ENCODE measurements around the gene MGRN1. TPM values are rescaled to one million over a fixed set of nuclear protein-coding genes. Genes with fewer than 3 reads are reported as not detected.
A peak's percentile ranks its signal among the peaks of the same experiment; 100 is the strongest.

Gene MGRN1
- total and polyA plus RNA-seq, 9 donors, result 21.5 to 94.2 (median 61.1) TPM

- Histone ChIP-seq H3K27ac (no peak overlapping the region), H3K36me3 (no peaks in the 10 kb centered on the region), H3K4me3 (no peak overlapping the region), H3K27me3 (no peaks in the 10 kb centered on the region), H3K9me3 (no peaks in the 10 kb centered on the region), H3K4me1 (ENCODE audit: insufficient read depth) (peaks cover 5% of the 10 kb centered on the region)
- TF ChIP-seq, protein P1, sequence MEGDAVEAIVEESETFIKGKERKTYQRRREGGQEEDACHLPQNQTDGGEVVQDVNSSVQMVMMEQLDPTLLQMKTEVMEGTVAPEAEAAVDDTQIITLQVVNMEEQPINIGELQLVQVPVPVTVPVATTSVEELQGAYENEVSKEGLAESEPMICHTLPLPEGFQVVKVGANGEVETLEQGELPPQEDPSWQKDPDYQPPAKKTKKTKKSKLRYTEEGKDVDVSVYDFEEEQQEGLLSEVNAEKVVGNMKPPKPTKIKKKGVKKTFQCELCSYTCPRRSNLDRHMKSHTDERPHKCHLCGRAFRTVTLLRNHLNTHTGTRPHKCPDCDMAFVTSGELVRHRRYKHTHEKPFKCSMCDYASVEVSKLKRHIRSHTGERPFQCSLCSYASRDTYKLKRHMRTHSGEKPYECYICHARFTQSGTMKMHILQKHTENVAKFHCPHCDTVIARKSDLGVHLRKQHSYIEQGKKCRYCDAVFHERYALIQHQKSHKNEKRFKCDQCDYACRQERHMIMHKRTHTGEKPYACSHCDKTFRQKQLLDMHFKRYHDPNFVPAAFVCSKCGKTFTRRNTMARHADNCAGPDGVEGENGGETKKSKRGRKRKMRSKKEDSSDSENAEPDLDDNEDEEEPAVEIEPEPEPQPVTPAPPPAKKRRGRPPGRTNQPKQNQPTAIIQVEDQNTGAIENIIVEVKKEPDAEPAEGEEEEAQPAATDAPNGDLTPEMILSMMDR (IDR thresholded peaks at IDR 0.05), result no peak
- no peak for TF ChIP-seq POLR2A (IDR thresholded peaks at IDR 0.05)
- no peak for TF ChIP-seq EP300 (IDR thresholded peaks at IDR 0.05)
- intact Hi-C loops (cut with DNase I), result no loop called here
- peak in 2 of 5 donors; percentile 38 to 63 for DNase-seq
- 52 to 67% (median 59%) methylated on average over 11 of the region's 11 CpGs for WGBS, 3 donors
Observed at GRCh38 chr16:4676831-4677230, 52.2 kb downstream of the MGRN1 start.

DNA sequence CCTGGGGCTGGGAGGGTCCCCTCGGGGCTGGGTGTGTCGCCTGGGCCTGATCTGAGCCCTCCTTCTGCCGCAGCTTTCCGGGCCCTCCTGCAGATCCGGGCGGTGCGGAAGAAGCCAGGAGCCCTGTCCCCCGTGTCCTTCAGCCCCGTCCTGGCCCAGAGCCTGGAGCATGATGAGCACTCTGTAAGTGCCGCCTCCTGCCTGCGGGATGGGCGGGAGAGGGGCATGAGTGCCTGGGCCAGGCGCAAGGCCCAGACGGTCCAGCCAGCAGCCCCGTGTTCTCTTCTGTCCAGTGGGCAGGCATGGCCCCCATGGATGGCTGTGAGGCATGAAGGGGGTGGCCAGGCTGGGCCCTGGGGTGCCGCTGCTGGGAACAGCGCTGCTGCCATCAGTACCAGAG, 52.8 kb downstream of the MGRN1 start:
- intact Hi-C loops (cut with DNase I), result no loop called here
- 71 to 82% (median 80%) methylated on average over 17 of the region's 17 CpGs for WGBS, 3 donors
- Histone ChIP-seq H3K36me3 (no peaks in the 10 kb centered on the region), H3K9me3 (no peaks in the 10 kb centered on the region), H3K27ac (no peak overlapping the region), H3K4me3 (no peak overlapping the region), H3K4me1 (ENCODE audit: insufficient read depth) (peaks cover 5% of the 10 kb centered on the region), H3K27me3 (no peaks in the 10 kb centered on the region)
- TF ChIP-seq POLR2A (IDR thresholded peaks at IDR 0.05) (no peak), EP300 (IDR thresholded peaks at IDR 0.05) (no peak)
- TF ChIP-seq, protein P1 (IDR thresholded peaks at IDR 0.05), result no peak
- peak in 2 of 5 donors; percentile 41 to 51 for DNase-seq

DNA sequence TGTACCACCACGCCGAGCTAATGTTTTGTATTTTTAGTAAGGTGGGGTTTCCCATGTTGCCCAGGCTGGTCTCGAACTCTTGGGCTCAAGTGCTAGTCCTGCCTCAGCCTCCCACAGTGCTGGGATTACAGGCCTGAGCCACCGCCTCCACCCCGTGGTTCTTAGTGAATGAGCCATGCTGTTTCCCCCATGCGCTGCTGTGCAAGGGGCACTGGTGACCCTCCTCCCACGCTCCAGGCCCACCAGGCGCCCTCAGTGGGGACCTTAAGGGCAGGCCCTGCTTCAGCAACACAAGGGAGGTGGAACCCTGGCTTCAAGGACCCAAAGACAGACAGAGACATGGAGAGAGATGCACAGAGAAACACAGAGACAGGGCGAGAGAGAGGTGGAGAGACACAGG, 53.4 kb downstream of the MGRN1 start:
- intact Hi-C loops (cut with DNase I), result no loop called here

DNA sequence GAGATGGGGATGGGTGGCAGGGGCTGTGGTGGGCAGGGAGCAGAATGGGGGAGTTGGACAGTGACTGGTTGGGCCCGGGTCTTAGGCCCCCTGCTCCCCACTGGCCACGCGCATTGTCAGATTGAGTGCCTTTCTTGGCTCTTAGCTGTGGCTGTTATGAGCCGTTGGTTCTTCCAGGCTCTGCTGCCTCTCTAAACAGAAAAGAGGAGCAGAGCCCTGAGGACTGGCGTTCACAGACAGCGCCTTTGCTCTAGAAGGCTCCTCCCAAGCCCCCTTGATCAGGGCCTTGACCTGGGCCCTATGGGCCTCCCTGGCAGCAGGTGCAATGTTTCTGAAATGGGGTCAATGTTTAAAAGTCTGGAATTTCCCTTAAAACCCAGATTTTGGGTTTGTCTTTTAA, 54.0 kb downstream of the MGRN1 start:
- Histone ChIP-seq H3K36me3 (no peaks in the 10 kb centered on the region), H3K4me1 (ENCODE audit: insufficient read depth) (peaks cover 5% of the 10 kb centered on the region), H3K27ac (no peak overlapping the region), H3K4me3 (no peak overlapping the region), H3K27me3 (no peaks in the 10 kb centered on the region), H3K9me3 (no peaks in the 10 kb centered on the region)
- no peak for DNase-seq
- intact Hi-C loops (cut with DNase I), result no loop called here
- no peak for TF ChIP-seq POLR2A (IDR thresholded peaks at IDR 0.05)
- no peak for TF ChIP-seq EP300 (IDR thresholded peaks at IDR 0.05)
- 72 to 81% (median 75%) methylated on average over 6 of the region's 6 CpGs for whole genome bisulfite sequencing, 3 donors

More for the DNA sequence above, 53.4 kb downstream of the MGRN1 start:
- Histone ChIP-seq H3K36me3 (no peaks in the 10 kb centered on the region), H3K4me3 (no peak overlapping the region), H3K9me3 (no peaks in the 10 kb centered on the region), H3K4me1 (ENCODE audit: insufficient read depth) (peaks cover 5% of the 10 kb centered on the region), H3K27me3 (no peaks in the 10 kb centered on the region), H3K27ac (no peak overlapping the region)
- TF ChIP-seq POLR2A (IDR thresholded peaks at IDR 0.05), result no peak
- TF ChIP-seq EP300 (IDR thresholded peaks at IDR 0.05), result no peak
- TF ChIP-seq, protein P1 (IDR thresholded peaks at IDR 0.05), result no peak
- 92 to 94% (median 93%) methylated on average over 9 of the region's 9 CpGs for WGBS, 3 donors
- peak in 1 of 5 donors; percentile 22 for DNase-seq

DNA sequence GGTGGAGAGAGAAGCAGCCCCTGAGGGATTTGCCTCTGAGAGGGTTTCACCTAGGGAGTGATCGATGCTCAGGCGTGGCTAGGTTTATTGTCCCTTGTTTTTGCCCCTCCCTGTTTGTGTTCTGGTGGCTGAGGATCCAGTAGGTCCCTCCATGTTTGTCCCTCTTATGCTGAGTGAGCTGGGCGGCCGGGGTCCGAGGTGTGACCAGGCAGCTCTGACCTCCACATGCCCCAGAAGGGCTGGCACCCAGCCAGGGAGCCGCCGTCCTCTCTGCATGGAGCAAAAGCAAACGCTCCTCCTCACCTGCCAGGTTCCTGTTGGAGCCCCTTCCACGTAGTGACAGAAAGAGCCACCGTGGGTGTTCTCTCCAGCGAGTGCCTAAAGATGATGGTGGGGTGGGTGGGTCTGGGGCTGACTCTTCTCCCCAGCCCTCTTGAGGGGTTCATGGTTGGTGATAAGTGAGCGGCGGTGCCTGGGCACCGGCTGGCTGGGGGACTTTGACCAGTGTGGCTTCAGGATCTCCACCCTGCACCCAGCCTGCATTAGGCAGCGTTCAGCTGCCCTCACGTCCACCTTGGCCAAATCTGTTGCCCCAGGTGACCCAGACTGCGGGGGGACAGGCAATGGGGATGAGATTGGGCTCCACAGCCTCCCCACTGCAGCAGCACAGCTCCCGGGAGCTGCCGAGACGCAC, 54.7 kb downstream of the MGRN1 start:
- H3K9me3 ChIP-seq, result no peaks in the 10 kb centered on the region
- 52 to 70% (median 68%) methylated on average over 20 of the region's 20 CpGs for WGBS, 3 donors
- H3K36me3 ChIP-seq, result no peaks in the 10 kb centered on the region
- H3K4me3 ChIP-seq, result peak overlapping the region; percentile 31
- peak in 4 of 5 donors; percentile 47 to 78 (median 68) for DNase-seq
- H3K27ac ChIP-seq, result peak overlapping the region in 1 of 2 donors; percentile 75
- H3K4me1 ChIP-seq (ENCODE audit: insufficient read depth), result peaks cover 5% of the 10 kb centered on the region
- TF ChIP-seq EP300 (IDR thresholded peaks at IDR 0.05), result no peak
- TF ChIP-seq, protein P1 (IDR thresholded peaks at IDR 0.05), result no peak
- TF ChIP-seq POLR2A (IDR thresholded peaks at IDR 0.05), result no peak
- H3K27me3 ChIP-seq, result no peaks in the 10 kb centered on the region
- intact Hi-C loops (cut with DNase I), result no loop called here

Measured in ovary (tissue), 9 donors.